ENCODE results near the gene DYNC2LI1.

The DYNC2LI1 gene

GRCh38 chr2:43814711-43815110, 40.9 kb downstream of the DYNC2LI1 start:
- no peak for DNase-seq (ENCODE audit: low read depth, low spot score)

GRCh38 chr2:43818761-43819160, 44.9 kb downstream of the DYNC2LI1 start:
- no peak for DNase-seq (ENCODE audit: low read depth, low spot score)

GRCh38 chr2:43819491-43820163, 45.8 kb downstream of the DYNC2LI1 start:
- DNase-seq (ENCODE audit: low read depth, low spot score): no peak

- no peak for DNase-seq (ENCODE audit: low read depth, low spot score)
These were observed 49.0 kb downstream of the DYNC2LI1 start for GRCh38 chr2:43822839-43823238.

GRCh38 chr2:43823751-43824150, 49.9 kb downstream of the DYNC2LI1 start:
- DNase-seq (ENCODE audit: low read depth, low spot score): no peak

GRCh38 chr2:43824512-43824911, 50.7 kb downstream of the DYNC2LI1 start:
- no peak for DNase-seq (ENCODE audit: low read depth, low spot score)

GRCh38 chr2:43824951-43825493, 51.2 kb downstream of the DYNC2LI1 start:
- DNase-seq (ENCODE audit: low read depth, low spot score): no peak

- no peak for DNase-seq (ENCODE audit: low read depth, low spot score)
These were observed 52.0 kb downstream of the DYNC2LI1 start for GRCh38 chr2:43825841-43826240.

GRCh38 chr2:43826305-43827250, 52.7 kb downstream of the DYNC2LI1 start:
- no peak for DNase-seq (ENCODE audit: low read depth, low spot score)

GRCh38 chr2:43831543-43832294, 57.9 kb downstream of the DYNC2LI1 start:
- peak; percentile 34 for DNase-seq (ENCODE audit: low read depth, low spot score)

- DNase-seq (ENCODE audit: low read depth, low spot score): peak; percentile 66
These were observed 58.6 kb downstream of the DYNC2LI1 start for GRCh38 chr2:43832457-43832856.

- DNase-seq (ENCODE audit: low read depth, low spot score): no peak
These were observed 63.2 kb downstream of the DYNC2LI1 start for GRCh38 chr2:43837033-43837432.

GRCh38 chr2:43837831-43838559, 64.2 kb downstream of the DYNC2LI1 start:
- no peak for DNase-seq (ENCODE audit: low read depth, low spot score)

GRCh38 chr2:43838560-43839267, 64.9 kb downstream of the DYNC2LI1 start, which contains the start of the genes ABCG5 and ABCG8:
ABCG5 (minus strand) TSS chr2:43838839; CDS start chr2:43838679, 160 bp downstream.
ABCG8 (plus strand) TSS chr2:43838971; CDS start chr2:43839054, 83 bp downstream.
- no peak for DNase-seq (ENCODE audit: low read depth, low spot score)

GRCh38 chr2:43839776-43840564, 66.1 kb downstream of the DYNC2LI1 start:
- DNase-seq (ENCODE audit: low read depth, low spot score): no peak

- no peak for DNase-seq (ENCODE audit: low read depth, low spot score)
These were observed 67.1 kb downstream of the DYNC2LI1 start for GRCh38 chr2:43840965-43841364.

- no peak for DNase-seq (ENCODE audit: low read depth, low spot score)
These were observed 68.4 kb downstream of the DYNC2LI1 start for GRCh38 chr2:43841949-43842865.

GRCh38 chr2:43842866-43843226, 69.0 kb downstream of the DYNC2LI1 start:
- DNase-seq (ENCODE audit: low read depth, low spot score): no peak
